Chondrocyte (in vitro differentiated cells): ENCODE data around the gene TANC1. TPM values are rescaled to one million over a fixed set of nuclear protein-coding genes. Genes with fewer than 3 reads are reported as not detected.
A peak's percentile ranks its signal among the peaks of the same experiment; 100 is the strongest.

ENCODE experiments used
- DNase-seq: peaks from one replicate; pipeline ENCODE4 v3.0.0; 2021; ENCODE audit warnings: mixed read lengths, low spot score
- H3K27ac Mint-ChIP-seq: one replicate; pipeline ENCODE4 v1.8.0; 2021; ENCODE audit warnings: mild to moderate bottlenecking, moderate library complexity, mixed read lengths; ENCODE audit not compliant: unreplicated experiment
- H3K27me3 Mint-ChIP-seq: 2 replicates; pipeline ENCODE4 v1.8.0; 2021; ENCODE audit warnings: low read depth, mixed read lengths
- H3K36me3 Mint-ChIP-seq: 2 replicates; pipeline ENCODE4 v1.8.0; 2021; ENCODE audit warnings: low read depth, mixed read lengths
- H3K4me1 Mint-ChIP-seq: 2 replicates; pipeline ENCODE4 v1.8.0; 2021; ENCODE audit warnings: low read depth, mild to moderate bottlenecking, mixed read lengths
- H3K4me3 Mint-ChIP-seq: one replicate; pipeline ENCODE4 v1.8.0; 2021; ENCODE audit warnings: mild to moderate bottlenecking, moderate library complexity, mixed read lengths; ENCODE audit not compliant: unreplicated experiment
- H3K9me3 Mint-ChIP-seq: 2 replicates; pipeline ENCODE4 v1.8.0; 2021; ENCODE audit warnings: low read depth, mixed read lengths
- total RNA-seq: library from RNA; stranded (reverse); gene quantifications from 3 replicates; pipeline ENCODE4 v1.2.1, GENCODE V29; 2021
- TF ChIP-seq, protein P1 (sequence below): fragments of 200-600 bp; sonication (generic); IDR thresholded peaks from 2 replicates; pipeline ENCODE4 v1.5.0; 2021; ENCODE audit warnings: antibody characterized with exemption, mild to moderate bottlenecking, moderate library complexity

TANC1 gene
- total RNA-seq, 1 donor from 2014 or later, result 29.5 TPM

GRCh38 chr2:158970241-158970751, 1.9 kb downstream of the TANC1 start:
- Mint-ChIP-seq H3K27ac (peak overlapping the region; percentile 95), H3K9me3 (no peaks in the 10 kb centered on the region), H3K36me3 (no peaks in the 10 kb centered on the region), H3K4me3 (peak overlapping the region; percentile 94), H3K4me1 (peaks cover 71% of the 10 kb centered on the region), H3K27me3 (no peaks in the 10 kb centered on the region)
- no peak for DNase-seq
- TF ChIP-seq, protein P1, sequence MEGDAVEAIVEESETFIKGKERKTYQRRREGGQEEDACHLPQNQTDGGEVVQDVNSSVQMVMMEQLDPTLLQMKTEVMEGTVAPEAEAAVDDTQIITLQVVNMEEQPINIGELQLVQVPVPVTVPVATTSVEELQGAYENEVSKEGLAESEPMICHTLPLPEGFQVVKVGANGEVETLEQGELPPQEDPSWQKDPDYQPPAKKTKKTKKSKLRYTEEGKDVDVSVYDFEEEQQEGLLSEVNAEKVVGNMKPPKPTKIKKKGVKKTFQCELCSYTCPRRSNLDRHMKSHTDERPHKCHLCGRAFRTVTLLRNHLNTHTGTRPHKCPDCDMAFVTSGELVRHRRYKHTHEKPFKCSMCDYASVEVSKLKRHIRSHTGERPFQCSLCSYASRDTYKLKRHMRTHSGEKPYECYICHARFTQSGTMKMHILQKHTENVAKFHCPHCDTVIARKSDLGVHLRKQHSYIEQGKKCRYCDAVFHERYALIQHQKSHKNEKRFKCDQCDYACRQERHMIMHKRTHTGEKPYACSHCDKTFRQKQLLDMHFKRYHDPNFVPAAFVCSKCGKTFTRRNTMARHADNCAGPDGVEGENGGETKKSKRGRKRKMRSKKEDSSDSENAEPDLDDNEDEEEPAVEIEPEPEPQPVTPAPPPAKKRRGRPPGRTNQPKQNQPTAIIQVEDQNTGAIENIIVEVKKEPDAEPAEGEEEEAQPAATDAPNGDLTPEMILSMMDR, result no peak

- Mint-ChIP-seq H3K4me3 (no peak overlapping the region), H3K9me3 (no peaks in the 10 kb centered on the region), H3K27ac (no peak overlapping the region), H3K4me1 (peaks cover 54% of the 10 kb centered on the region), H3K27me3 (no peaks in the 10 kb centered on the region), H3K36me3 (no peaks in the 10 kb centered on the region)
- DNase-seq, result no peak
- TF ChIP-seq, protein P1, result no peak
These were observed 4.9 kb downstream of the TANC1 start for GRCh38 chr2:158973116-158973956.

GRCh38 chr2:158975271-158975921, 7.0 kb downstream of the TANC1 start:
- no peak overlapping the region for H3K27ac Mint-ChIP-seq
- no peak overlapping the region for H3K4me3 Mint-ChIP-seq
- no peaks in the 10 kb centered on the region for H3K36me3 Mint-ChIP-seq
- peaks cover 54% of the 10 kb centered on the region for H3K4me1 Mint-ChIP-seq
- no peak for DNase-seq
- H3K27me3 Mint-ChIP-seq, result no peaks in the 10 kb centered on the region
- TF ChIP-seq, protein P1, result no peak
- H3K9me3 Mint-ChIP-seq, result no peaks in the 10 kb centered on the region

DNA sequence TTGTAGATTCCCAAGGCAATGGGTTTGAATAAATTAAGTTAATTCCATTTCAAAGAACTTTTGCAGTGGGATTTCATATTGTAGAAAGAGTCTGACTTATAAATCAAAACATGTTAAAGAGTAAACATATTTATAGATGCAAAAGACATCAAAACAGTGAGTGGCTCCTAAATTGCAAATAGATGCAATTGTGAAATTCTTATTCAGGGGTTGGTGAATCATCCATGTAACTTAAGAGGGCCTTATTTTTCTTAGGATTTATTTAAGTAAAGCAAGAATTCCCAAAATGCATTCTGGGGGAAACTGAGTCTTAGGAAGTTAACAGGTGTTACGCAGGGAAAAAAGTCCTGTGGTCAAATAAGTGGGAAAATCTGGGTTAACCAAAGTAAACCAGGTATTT, 11.3 kb downstream of the TANC1 start:
- TF ChIP-seq, protein P1, result no peak
- DNase-seq, result no peak
- Mint-ChIP-seq H3K4me3 (no peak overlapping the region), H3K4me1 (peaks cover 38% of the 10 kb centered on the region), H3K36me3 (no peaks in the 10 kb centered on the region), H3K27me3 (no peaks in the 10 kb centered on the region), H3K9me3 (no peaks in the 10 kb centered on the region), H3K27ac (no peak overlapping the region)

DNA sequence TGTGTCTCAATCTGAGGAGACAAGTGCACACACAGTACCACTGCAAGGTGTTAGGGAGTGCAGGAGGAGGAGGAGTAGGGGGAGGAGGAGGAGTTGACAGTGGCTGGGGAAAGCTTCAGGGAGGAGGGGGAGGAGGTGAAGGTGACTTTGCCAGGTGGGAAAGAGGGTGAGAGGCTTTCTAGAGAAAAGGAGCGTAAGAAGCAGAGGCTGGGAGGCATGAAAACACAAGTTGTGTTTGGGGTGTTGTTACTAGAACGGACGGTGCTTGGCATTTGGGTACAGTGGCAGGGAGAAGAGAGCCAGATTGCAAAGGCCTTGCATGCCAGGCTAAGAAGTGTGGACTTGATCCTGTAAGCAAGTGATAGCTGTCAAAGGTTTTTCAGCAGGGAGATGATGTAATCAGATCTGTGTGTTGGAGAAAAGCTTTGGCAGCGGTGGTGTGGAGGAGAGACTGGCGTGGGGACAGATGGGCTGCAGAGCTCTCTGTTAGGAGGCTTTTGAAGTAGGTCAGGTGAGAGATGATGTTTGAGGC, 16.2 kb downstream of the TANC1 start:
- TF ChIP-seq, protein P1, result no peak
- no peaks in the 10 kb centered on the region for H3K36me3 Mint-ChIP-seq
- DNase-seq, result no peak
- peaks cover 37% of the 10 kb centered on the region for H3K4me1 Mint-ChIP-seq
- H3K27me3 Mint-ChIP-seq, result no peaks in the 10 kb centered on the region
- H3K9me3 Mint-ChIP-seq, result no peaks in the 10 kb centered on the region
- H3K27ac Mint-ChIP-seq, result peak overlapping the region; percentile 90
- no peak overlapping the region for H3K4me3 Mint-ChIP-seq
